LNCaP clone FGC (cell line): ENCODE results near the gene SELENOS.

Experiments used
- DNase-seq: peaks from one replicate; pipeline ENCODE4 v3.0.0-alpha.2; 2011; ENCODE audit warnings: low read depth
- H3K4me3 ChIP-seq: 2 replicates; pipeline ENCODE4 v1.5.1; 2011; ENCODE audit warnings: mild to moderate bottlenecking, low read depth, low read length, control low read depth
- TF ChIP-seq, protein P1 (sequence below): IDR thresholded peaks from 2 replicates; pipeline ENCODE4 v1.5.1; 2012; ENCODE audit warnings: mild to moderate bottlenecking; ENCODE audit not compliant: control insufficient read depth, insufficient read depth; ENCODE audit errors: extremely low read depth

SELENOS gene, protein sequence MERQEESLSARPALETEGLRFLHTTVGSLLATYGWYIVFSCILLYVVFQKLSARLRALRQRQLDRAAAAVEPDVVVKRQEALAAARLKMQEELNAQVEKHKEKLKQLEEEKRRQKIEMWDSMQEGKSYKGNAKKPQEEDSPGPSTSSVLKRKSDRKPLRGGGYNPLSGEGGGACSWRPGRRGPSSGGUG

DNA sequence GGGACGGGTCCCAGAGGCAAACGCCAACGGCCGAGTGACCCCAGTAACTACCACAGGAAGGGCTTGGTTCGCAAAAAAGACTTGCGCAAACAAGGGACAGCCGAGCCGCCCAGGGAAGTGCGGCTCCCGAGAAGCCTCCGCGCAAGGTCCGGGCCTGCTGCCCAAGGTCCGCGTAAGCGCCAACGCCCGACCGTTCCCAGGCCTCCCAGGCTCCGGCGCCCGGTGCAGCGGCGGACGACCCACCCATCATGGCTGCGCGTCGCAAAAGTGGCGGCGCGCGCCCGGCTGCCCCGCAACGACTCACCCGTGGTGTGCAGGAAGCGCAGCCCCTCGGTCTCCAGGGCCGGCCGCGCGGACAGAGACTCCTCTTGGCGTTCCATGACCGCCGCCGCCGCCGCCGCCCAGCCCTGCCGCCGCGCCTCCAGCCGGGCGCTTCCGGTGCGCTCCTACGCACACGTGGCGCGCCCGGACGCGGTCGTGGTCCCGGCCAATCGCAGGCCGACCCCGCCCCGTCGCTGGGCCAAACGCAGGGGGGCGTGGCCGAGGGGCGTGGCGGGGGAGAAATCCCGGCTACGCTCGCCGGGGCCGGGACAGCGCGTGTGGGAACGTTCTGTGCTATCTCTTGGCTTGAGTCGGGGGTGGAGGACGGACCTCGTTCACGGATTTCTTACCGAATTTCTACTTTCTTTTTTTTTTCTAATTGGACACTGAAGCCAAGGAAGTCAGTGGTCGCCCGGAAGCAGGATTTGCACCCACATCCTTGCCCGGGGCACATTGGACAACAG lies at the start of gene SELENOS:
SELENOS (minus strand) TSS at position 448 of the 785 bp plus-strand sequence; CDS start at position 380, 68 bp downstream.
- no peak for DNase-seq
- H3K4me3 ChIP-seq, result peak within 1 kb of the TSS; percentile 92
- TF ChIP-seq, protein P1, sequence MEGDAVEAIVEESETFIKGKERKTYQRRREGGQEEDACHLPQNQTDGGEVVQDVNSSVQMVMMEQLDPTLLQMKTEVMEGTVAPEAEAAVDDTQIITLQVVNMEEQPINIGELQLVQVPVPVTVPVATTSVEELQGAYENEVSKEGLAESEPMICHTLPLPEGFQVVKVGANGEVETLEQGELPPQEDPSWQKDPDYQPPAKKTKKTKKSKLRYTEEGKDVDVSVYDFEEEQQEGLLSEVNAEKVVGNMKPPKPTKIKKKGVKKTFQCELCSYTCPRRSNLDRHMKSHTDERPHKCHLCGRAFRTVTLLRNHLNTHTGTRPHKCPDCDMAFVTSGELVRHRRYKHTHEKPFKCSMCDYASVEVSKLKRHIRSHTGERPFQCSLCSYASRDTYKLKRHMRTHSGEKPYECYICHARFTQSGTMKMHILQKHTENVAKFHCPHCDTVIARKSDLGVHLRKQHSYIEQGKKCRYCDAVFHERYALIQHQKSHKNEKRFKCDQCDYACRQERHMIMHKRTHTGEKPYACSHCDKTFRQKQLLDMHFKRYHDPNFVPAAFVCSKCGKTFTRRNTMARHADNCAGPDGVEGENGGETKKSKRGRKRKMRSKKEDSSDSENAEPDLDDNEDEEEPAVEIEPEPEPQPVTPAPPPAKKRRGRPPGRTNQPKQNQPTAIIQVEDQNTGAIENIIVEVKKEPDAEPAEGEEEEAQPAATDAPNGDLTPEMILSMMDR, result no peak

DNA sequence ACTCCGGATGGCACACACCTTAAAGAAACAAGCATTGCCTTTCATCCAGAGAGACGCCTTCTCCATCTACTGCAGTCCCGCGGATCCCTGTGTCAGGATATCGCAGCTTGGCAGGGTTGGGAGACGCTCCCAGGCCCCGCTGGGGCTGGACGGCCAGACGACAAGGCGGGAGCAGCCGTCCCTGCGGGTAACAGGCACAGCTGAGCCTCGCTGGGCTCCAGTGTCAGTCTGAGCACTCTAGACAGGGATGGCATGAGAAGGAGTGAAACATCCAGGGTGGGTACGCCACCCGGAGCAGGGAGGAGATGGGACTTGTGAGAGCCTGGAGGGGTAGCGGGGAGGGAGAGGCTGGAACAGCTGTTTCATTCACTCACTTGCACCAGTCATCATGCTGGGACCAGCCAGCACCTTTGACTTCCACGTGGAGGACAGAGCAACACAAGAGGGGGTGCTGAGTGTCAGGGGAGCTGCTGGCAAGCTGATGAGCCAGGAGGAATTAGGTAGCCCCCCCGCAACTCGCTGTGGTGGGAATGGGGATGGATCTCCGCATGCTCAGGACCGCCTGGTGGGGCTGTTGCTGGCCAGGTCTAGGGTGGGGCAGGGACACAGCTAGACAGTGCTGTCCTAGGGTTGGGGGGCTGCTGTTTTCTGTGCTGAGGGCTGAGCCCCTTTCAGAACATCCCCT lies 49.3 kb upstream of the SELENOS start:
- no peak overlapping the region for H3K4me3 ChIP-seq
- no peak for DNase-seq
- TF ChIP-seq, protein P1, result no peak

DNA sequence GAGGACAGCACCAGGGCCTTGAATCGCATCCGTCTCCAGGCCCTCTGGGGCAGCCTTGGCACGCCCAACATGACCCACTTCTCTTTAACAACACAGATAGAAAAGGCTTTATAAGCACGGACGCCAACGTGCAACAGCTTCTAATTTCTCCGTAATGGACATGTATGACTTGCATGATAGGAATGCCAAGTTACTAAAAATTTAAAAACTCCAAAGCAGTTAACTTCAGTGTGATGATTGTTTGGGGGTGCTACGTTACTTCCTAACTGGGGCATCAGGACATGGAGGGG lies 48.7 kb upstream of the SELENOS start:
- TF ChIP-seq, protein P1, result no peak
- no peak for DNase-seq
- H3K4me3 ChIP-seq, result no peak overlapping the region

DNA sequence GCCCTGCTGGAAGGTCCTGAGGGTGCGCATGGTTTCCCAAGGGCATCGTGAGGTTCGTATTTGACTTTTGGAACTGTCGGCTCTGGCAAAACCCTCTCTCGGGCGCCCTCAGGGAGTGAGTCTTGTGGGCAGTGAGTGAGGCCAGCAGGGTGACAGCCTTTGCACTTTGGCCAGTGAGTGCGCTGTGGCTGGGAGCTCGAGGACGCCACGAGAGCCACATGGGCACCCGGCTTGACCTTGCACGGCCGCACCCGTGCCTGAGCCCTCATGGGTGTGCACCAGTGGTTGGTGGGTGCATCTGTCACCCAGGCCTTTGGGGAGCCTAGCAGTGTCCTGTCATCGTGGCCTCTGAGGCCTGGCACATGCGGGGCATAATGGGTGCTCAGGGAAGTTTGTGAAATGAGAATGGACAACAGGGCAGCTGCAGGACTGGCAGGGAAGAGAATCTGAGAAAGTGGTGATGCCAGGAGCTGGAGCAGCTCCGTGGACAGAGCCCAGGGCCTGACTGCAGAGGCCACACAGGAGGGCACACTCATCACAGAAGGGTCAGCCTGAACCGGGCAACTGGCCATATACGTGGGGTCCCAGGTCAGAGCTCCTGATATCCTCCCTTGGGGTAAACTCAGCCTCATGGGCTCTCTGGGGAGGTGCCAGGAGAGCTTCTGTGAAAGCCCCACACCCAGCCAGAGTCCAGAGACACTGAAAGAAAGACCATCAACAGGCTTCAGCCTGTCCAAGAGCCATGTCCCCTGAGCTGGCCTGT lies 48.2 kb upstream of the SELENOS start:
- TF ChIP-seq, protein P1, result no peak
- no peak for DNase-seq

DNA sequence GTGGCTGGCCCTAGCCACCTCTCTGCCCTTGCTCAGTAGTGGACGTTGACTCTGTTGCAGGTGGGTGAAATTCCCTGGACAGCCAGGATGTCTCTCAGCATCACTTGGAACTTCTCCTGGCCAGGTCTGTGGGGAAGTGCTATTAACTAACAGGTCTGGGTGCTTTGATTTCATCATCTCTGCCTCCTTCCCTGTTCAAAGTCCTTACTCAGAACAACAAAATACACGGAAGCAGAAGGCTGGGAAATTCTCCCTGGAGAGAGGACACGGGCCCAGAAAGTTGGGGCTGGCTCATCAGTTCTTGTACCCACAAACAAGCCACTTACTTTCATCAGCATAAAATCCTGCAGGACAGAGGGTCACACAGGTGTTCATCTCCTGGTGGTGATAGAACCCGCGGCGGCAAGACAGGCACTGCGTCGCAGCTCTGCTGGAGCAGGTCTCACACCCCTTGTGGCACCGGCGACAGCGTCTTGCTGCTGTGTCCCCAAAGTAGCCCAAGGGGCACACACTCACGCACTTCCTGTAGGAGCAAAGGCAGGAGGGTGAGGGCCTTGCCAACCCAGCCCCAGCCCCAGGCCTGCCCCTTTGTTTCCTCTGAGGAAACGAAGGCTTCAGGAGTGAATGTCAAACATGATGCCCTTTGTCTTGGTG lies 47.4 kb upstream of the SELENOS start:
- H3K4me3 ChIP-seq, result no peak overlapping the region
- no peak for DNase-seq

More for the DNA sequence above, 48.2 kb upstream of the SELENOS start:
- H3K4me3 ChIP-seq, result no peak overlapping the region

More for the DNA sequence above, 47.4 kb upstream of the SELENOS start:
- TF ChIP-seq, protein P1, result no peak
